H1 (cell line): Measurements from ENCODE around the gene ADAMTS4. TPM values are rescaled to one million over a fixed set of nuclear protein-coding genes. Genes with fewer than 3 reads are reported as not detected.

ENCODE experiments used
- CTCF ChIA-PET: fragments of 300-600 bp; sonication (Branson Sonifier 250); formaldehyde crosslinking; loops from one replicate; lab custom pipeline; 2021; ENCODE audit not compliant: partially characterized antibody; lab: Charles Lee
- POLR2A ChIA-PET: fragments of 300-600 bp; sonication (Branson Sonifier 250); formaldehyde crosslinking; loops from one replicate; lab custom pipeline; 2021; ENCODE audit warnings: inconsistent platforms; ENCODE audit not compliant: partially characterized antibody; lab: Charles Lee
- DNase-seq, 2 experiments: peaks; one replicate each; pipeline versions ENCODE4 v3.0.0 to v3.0.0-alpha.2; 2010 to 2022; ENCODE audit warnings: low spot score in 2 of 2, low read depth in 1 of 2, mixed read lengths in 1 of 2
- FAIRE-seq: peaks from 2 replicates; lab custom pipeline; 2011; peaks lifted over from hg19 to GRCh38; lab: Jason Lieb, UNC
- H2AFZ ChIP-seq: 2 replicates; pipeline ENCODE4 v1.8.1; 2012; ENCODE audit warnings: low read length, inconsistent platforms
- H2AK5ac ChIP-seq: 2 replicates; pipeline ENCODE4 v1.6.1; 2013; ENCODE audit warnings: low read depth, low read length
- H2BK120ac ChIP-seq: replicated peaks from 2 replicates; pipeline ENCODE3; 2013; ENCODE audit warnings: low read depth, low read length, inconsistent platforms
- H2BK12ac ChIP-seq: 2 replicates; pipeline ENCODE4 v1.6.1; 2013; ENCODE audit warnings: low read depth, low read length
- H2BK15ac ChIP-seq: 2 replicates; pipeline ENCODE4 v1.6.1; 2013; ENCODE audit warnings: low read length
- H2BK20ac ChIP-seq: 2 replicates; pipeline ENCODE4 v1.6.1; 2013; ENCODE audit warnings: low read length
- H2BK5ac ChIP-seq: 2 replicates; pipeline ENCODE4 v1.6.1; 2013; ENCODE audit warnings: low read depth, low read length
- H3K14ac ChIP-seq: 2 replicates; pipeline ENCODE4 v1.6.1; 2013; ENCODE audit warnings: inconsistent platforms; ENCODE audit not compliant: insufficient read length
- H3K18ac ChIP-seq: 2 replicates; pipeline ENCODE4 v1.6.1; 2013; ENCODE audit warnings: low read length; ENCODE audit errors: extremely low read depth
- H3K23ac ChIP-seq: 2 replicates; pipeline ENCODE4 v1.6.1; 2013; ENCODE audit warnings: inconsistent platforms; ENCODE audit not compliant: insufficient read length
- H3K23me2 ChIP-seq: 2 replicates; pipeline ENCODE4 v1.6.1; 2013; ENCODE audit warnings: low read depth, low read length
- H3K27ac ChIP-seq: 2 replicates; pipeline ENCODE4 v1.6.1; 2011; ENCODE audit warnings: low read depth, low read length, inconsistent platforms
- H3K27me3 ChIP-seq, 4 experiments: replicated peaks in 1 of 4; 1 replicate in 1 of 4; 2 replicates in 3 of 4; pipeline versions ENCODE4 v1.6.1 to v1.8.1; 2011 to 2013; ENCODE audit warnings: low read length in 3 of 4, mild to moderate bottlenecking in 3 of 4, inconsistent platforms in 2 of 4, mixed read lengths in 2 of 4, moderate library complexity in 1 of 4; ENCODE audit not compliant: control insufficient read depth in 3 of 4, insufficient read depth in 3 of 4; ENCODE audit errors: extremely low read depth in 1 of 4
- H3K36me3 ChIP-seq, 4 experiments: 2 replicates each; pipeline versions ENCODE4 v1.6.1 to v1.8.1; 2011 to 2013; ENCODE audit warnings: mild to moderate bottlenecking in 4 of 4, low read length in 3 of 4, moderate library complexity in 2 of 4, control low read depth in 1 of 4, inconsistent platforms in 1 of 4; ENCODE audit not compliant: insufficient read depth in 4 of 4, control insufficient read depth in 2 of 4
- H3K4ac ChIP-seq: replicated peaks from 2 replicates; pipeline ENCODE3; 2013; ENCODE audit warnings: low read length, low read depth, mixed read lengths, inconsistent platforms; ENCODE audit not compliant: insufficient read length
- H3K4me1 ChIP-seq, 4 experiments: replicated peaks in 1 of 4; 1 replicate in 1 of 4; 2 replicates in 3 of 4; pipeline versions ENCODE4 v1.6.1 to v1.8.1; 2011 to 2013; ENCODE audit warnings: low read length in 3 of 4, inconsistent platforms in 2 of 4, mixed read lengths in 1 of 4; ENCODE audit not compliant: insufficient read depth in 4 of 4, control insufficient read depth in 3 of 4
- H3K4me2 ChIP-seq, 2 experiments: 2 replicates each; pipeline versions ENCODE4 v1.6.1 to v1.8.1; 2011 to 2013; ENCODE audit warnings: low read depth in 2 of 2, low read length in 2 of 2, control low read depth in 1 of 2, inconsistent platforms in 1 of 2, mild to moderate bottlenecking in 1 of 2; ENCODE audit not compliant: insufficient read depth in 1 of 2
- H3K4me3 ChIP-seq, 4 experiments: fragments of 200-600, 300-600 bp in 1 of 4; sonication (generic), shearing (Covaris generic), sonication (Bioruptor Twin) in 1 of 4; 2 replicates each; pipeline versions ENCODE4 v1.5.1 to v1.8.1; 2011 to 2016; ENCODE audit warnings: low read length in 4 of 4, low read depth in 3 of 4, control low read depth in 2 of 4, inconsistent platforms in 2 of 4, mild to moderate bottlenecking in 2 of 4, mixed read lengths in 1 of 4, moderate library complexity in 1 of 4; ENCODE audit not compliant: insufficient read depth in 2 of 4; ENCODE audit errors: extremely low read depth in 1 of 4
- H3K56ac ChIP-seq: replicated peaks from 2 replicates; pipeline ENCODE3; 2013; ENCODE audit warnings: low read depth, mild to moderate bottlenecking, mixed read lengths, low read length, inconsistent platforms; ENCODE audit not compliant: insufficient read length
- H3K79me1 ChIP-seq: 2 replicates; pipeline ENCODE4 v1.6.1; 2013; ENCODE audit warnings: low read depth, low read length, control low read depth
- H3K79me2 ChIP-seq, 2 experiments: 2 replicates each; pipeline versions ENCODE4 v1.6.1 to v1.8.1; 2012 to 2013; ENCODE audit warnings: low read length in 2 of 2, mild to moderate bottlenecking in 2 of 2, inconsistent platforms in 1 of 2; ENCODE audit not compliant: insufficient read depth in 2 of 2, control insufficient read depth in 1 of 2
- H3K9ac ChIP-seq, 4 experiments: replicated peaks in 1 of 4; 1 replicate in 1 of 4; 2 replicates in 3 of 4; pipeline versions ENCODE4 v1.6.1 to v1.8.1; 2011 to 2013; ENCODE audit warnings: low read depth in 3 of 4, low read length in 3 of 4, control low read depth in 2 of 4, mild to moderate bottlenecking in 2 of 4, moderate library complexity in 2 of 4, inconsistent platforms in 1 of 4; ENCODE audit errors: extremely low read depth in 1 of 4
- H3K9me3 ChIP-seq, 2 experiments: 2 replicates each; pipeline versions ENCODE4 v1.6.1 to v1.8.1; 2012 to 2013; ENCODE audit warnings: mild to moderate bottlenecking in 2 of 2, moderate library complexity in 2 of 2, control low read depth in 1 of 2, inconsistent platforms in 1 of 2, low read depth in 1 of 2, low read length in 1 of 2, mixed read lengths in 1 of 2; ENCODE audit not compliant: insufficient read depth in 2 of 2
- H4K20me1 ChIP-seq, 2 experiments: replicated peaks in 1 of 2; 2 replicates each; pipeline versions ENCODE3 to v1.8.1; 2011 to 2013; ENCODE audit warnings: inconsistent platforms in 2 of 2, low read length in 2 of 2, mild to moderate bottlenecking in 1 of 2; ENCODE audit not compliant: insufficient read depth in 2 of 2, control insufficient read depth in 1 of 2
- H4K5ac ChIP-seq: 2 replicates; pipeline ENCODE4 v1.6.1; 2013; ENCODE audit warnings: low read length, low read depth, mixed read lengths, inconsistent platforms; ENCODE audit not compliant: insufficient read length
- H4K8ac ChIP-seq: 2 replicates; pipeline ENCODE4 v1.8.0; 2013; ENCODE audit warnings: mild to moderate bottlenecking, moderate library complexity, low read length, inconsistent platforms; ENCODE audit not compliant: insufficient read depth; ENCODE audit errors: extremely low read depth
- H4K91ac ChIP-seq: replicated peaks from 2 replicates; pipeline ENCODE3; 2013; ENCODE audit warnings: low read length, mixed read lengths, inconsistent platforms; ENCODE audit not compliant: insufficient read length
- BRCA1 ChIP-seq: IDR thresholded peaks from 2 replicates; pipeline ENCODE4 v1.6.1; 2012; ENCODE audit warnings: low read depth, low read length, improper control_type of control experiment
- CHD2 ChIP-seq: IDR thresholded peaks from 2 replicates; pipeline ENCODE4 v1.6.1; 2012; ENCODE audit warnings: low read length, improper control_type of control experiment
- EGR1 ChIP-seq: IDR thresholded peaks from 2 replicates; pipeline ENCODE4 v1.6.1; 2011; ENCODE audit warnings: low read depth, low read length, borderline replicate concordance
- GABPA ChIP-seq: IDR thresholded peaks from 2 replicates; pipeline ENCODE4 v1.6.1; 2011; ENCODE audit warnings: mild to moderate bottlenecking, low read length, moderate library complexity, borderline replicate concordance; ENCODE audit not compliant: insufficient read depth
- HDAC6 ChIP-seq: IDR thresholded peaks from one replicate; pipeline ENCODE4 v1.7.1; 2012; ENCODE audit warnings: low read depth, mild to moderate bottlenecking, inconsistent platforms, low read length, moderate library complexity
- JUN ChIP-seq: IDR thresholded peaks from 2 replicates; pipeline ENCODE4 v1.6.1; 2011; ENCODE audit warnings: low read depth, mild to moderate bottlenecking, improper control_type of control experiment, low read length
- POU5F1 ChIP-seq: IDR thresholded peaks from 2 replicates; pipeline ENCODE4 v1.6.1; 2011; ENCODE audit warnings: low read depth, mild to moderate bottlenecking, low read length, moderate library complexity
- RAD21 ChIP-seq, 2 experiments: IDR thresholded peaks in 1 of 2; conservative IDR thresholded peaks in 1 of 2; 2 replicates each; pipeline ENCODE4 v1.6.1; 2011; ENCODE audit warnings: low read depth in 2 of 2, low read length in 2 of 2, improper control_type of control experiment in 1 of 2, inconsistent platforms in 1 of 2, mild to moderate bottlenecking in 1 of 2, moderate library complexity in 1 of 2
- SP1 ChIP-seq: IDR thresholded peaks from 2 replicates; pipeline ENCODE4 v1.6.1; 2011; ENCODE audit warnings: low read depth, low read length
- WGBS, 2 experiments: shearing (Covaris generic) in 1 of 2; methylation state at CpG; one replicate each; pipeline versions ENCODE4 v1.1.6 to v1.1.7; 2013 to 2015; ENCODE audit warnings: low lambda C conversion rate in 2 of 2, mixed read lengths in 2 of 2, inconsistent platforms in 1 of 2, low coverage in 1 of 2, missing lambda C conversion rate in 1 of 2; ENCODE audit not compliant: insufficient replicate concordance in 2 of 2, insufficient coverage in 1 of 2, insufficient read length in 1 of 2; ENCODE audit errors: extremely low coverage in 1 of 2, missing lambda C conversion rate in 1 of 2; 5-methylcytosine and 5-hydroxymethylcytosine counted together
- polyA plus RNA-seq, 7 experiments: library from polyadenylated mRNA; depleted of rRNA in 3 of 7; stranded (reverse) in 5 of 7; unstranded in 2 of 7; fragments of >200 nt in 5 of 7; fragments of 200-250 nt in 2 of 7; gene quantifications; 1 replicate in 5 of 7; 2 replicates in 1 of 7; 4 replicates in 1 of 7; pipeline versions ENCODE4 v1.2.1 to v1.2.3, GENCODE V29; 2011 to 2013; ENCODE audit warnings: missing spikeins in 2 of 7, mixed read lengths in 2 of 7
- total RNA-seq: library from RNA; stranded (reverse); fragmentation: NEBNext Ultra II Directional; extraction: Animal tissue kit (Norgen Biotek cat#: 25700); gene quantifications from 2 replicates; pipeline ENCODE4 v1.2.1, GENCODE V29; 2021
- TF ChIP-seq, protein P1 (sequence below): IDR thresholded peaks from 2 replicates; pipeline ENCODE4 v1.6.1; 2011; ENCODE audit warnings: low read length, improper control_type of control experiment

ADAMTS4 gene
- total and polyA plus RNA-seq, 2 of the 8 experiments (the other 6 are each of a cell fraction or from before 2014, with no cell fraction given) = 4.6 to 7.2 TPM

DNA sequence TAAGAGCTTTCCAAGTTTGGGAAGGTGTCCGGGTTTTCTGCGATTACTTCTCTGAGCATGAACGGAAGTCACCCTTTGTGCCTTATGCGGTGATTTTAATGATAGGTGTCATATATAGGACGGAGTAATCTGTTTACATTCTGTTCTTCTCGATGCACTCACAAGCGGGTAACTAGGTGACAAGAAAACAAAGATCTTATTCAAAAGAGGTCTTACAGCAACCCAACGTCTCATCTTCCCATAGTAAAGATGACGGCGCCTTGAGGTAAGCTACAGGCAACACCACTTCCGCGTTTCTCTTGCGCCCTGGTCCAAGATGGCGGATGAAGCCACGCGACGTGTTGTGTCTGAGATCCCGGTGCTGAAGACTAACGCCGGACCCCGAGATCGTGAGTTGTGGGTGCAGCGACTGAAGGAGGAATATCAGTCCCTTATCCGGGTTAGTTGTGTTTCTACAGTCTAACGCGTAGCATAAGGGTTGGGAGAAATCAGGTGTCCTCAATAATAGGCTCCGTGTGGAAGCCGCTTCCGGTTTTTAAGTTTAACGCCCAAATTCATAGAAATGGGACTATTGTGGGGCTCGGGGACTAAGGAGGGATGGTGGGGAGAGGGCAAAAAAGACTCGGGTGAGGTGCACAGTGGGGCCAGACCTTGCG lies 45.0 kb downstream of the ADAMTS4 start, which contains the start of gene UFC1:
Gene UFC1 (plus strand): TSS at position 297 of the 656 bp plus-strand sequence. CDS start 20 bp downstream, at position 317.
- peak within 1 kb of the TSS; percentile 98 for H2AFZ ChIP-seq
- peak within 1 kb of the TSS; percentile 98 for H3K27ac ChIP-seq
- H3K36me3 ChIP-seq = peaks cover 2 to 10% (median 6%) of the 10 kb centered on the region in 4 experiments; a peak in 5 of 8 replicates
- H3K79me1 ChIP-seq = no peaks in the 10 kb centered on the region
- H2AK5ac ChIP-seq = peak within 1 kb of the TSS; percentile 75; the same call in 1 of the 2 replicates
- H3K9ac ChIP-seq = peak within 1 kb of the TSS; percentile 93 to 100 (median 99)
- H3K14ac ChIP-seq = peak within 1 kb of the TSS; percentile 50
- H4K91ac ChIP-seq = peak within 1 kb of the TSS; percentile 97
- H3K27me3 ChIP-seq = no peaks in the 10 kb centered on the region
- H3K4me1 ChIP-seq = peaks cover 0 to 7% (median under 1%) of the 10 kb centered on the region in 4 experiments; a peak in 3 of 7 replicates
- no peaks in the 10 kb centered on the region for H3K79me2 ChIP-seq
- H3K23ac ChIP-seq = no peak within 1 kb of the TSS
- peaks cover 6% of the 10 kb centered on the region; the same call in 1 of the 2 replicates for H3K23me2 ChIP-seq
- H3K4me3 ChIP-seq = peak within 1 kb of the TSS; percentile 91 to 99 (median 96)
- H2BK5ac ChIP-seq = peak within 1 kb of the TSS; percentile 99
- H2BK120ac ChIP-seq = peak within 1 kb of the TSS; percentile 94
- ChIA-PET CTCF (interaction anchor here (1.0 to 6.8 kb wide), 5 partner anchors 10 to 57 kb away, joined by 3 to 32 read pairs (median 10); partner anchors contain the start of genes DEDD and PPOX), POLR2A (interaction anchor here (0.7 to 13.6 kb wide), 12 partner anchors 9 to 200 kb away, joined by 3 to 130 read pairs (median 4); partner anchors contain the start of genes ADAMTS4, B4GALT3, DEDD and ITLN2)
- H2BK12ac ChIP-seq = peak within 1 kb of the TSS; percentile 98
- H4K5ac ChIP-seq = peak within 1 kb of the TSS; percentile 100
- H3K4me2 ChIP-seq = peak within 1 kb of the TSS; percentile 82 to 93
- H2BK20ac ChIP-seq = peak within 1 kb of the TSS; percentile 98; the same call in 1 of the 2 replicates
- DNase-seq = peak in 1 of 2 experiments; percentile 80
- H3K4ac ChIP-seq = peak within 1 kb of the TSS; percentile 81
- H4K20me1 ChIP-seq = no peaks in the 10 kb centered on the region
- H2BK15ac ChIP-seq = peak within 1 kb of the TSS; percentile 88; the same call in 1 of the 2 replicates
- no peak for FAIRE-seq
- H4K8ac ChIP-seq = peak within 1 kb of the TSS; percentile 99; the same call in 1 of the 2 replicates
- 2% methylated on average over 33 of the region's 33 CpGs; no CpG with 5 or more reads in 1 of the 2 experiments for WGBS, 2 experiments
- peak within 1 kb of the TSS; percentile 100 for H3K18ac ChIP-seq
- H3K56ac ChIP-seq = peak within 1 kb of the TSS; percentile 96
- no peaks in the 10 kb centered on the region for H3K9me3 ChIP-seq
- TF ChIP-seq JUN = no peak
- TF ChIP-seq HDAC6 = no peak
- TF ChIP-seq, protein P1, sequence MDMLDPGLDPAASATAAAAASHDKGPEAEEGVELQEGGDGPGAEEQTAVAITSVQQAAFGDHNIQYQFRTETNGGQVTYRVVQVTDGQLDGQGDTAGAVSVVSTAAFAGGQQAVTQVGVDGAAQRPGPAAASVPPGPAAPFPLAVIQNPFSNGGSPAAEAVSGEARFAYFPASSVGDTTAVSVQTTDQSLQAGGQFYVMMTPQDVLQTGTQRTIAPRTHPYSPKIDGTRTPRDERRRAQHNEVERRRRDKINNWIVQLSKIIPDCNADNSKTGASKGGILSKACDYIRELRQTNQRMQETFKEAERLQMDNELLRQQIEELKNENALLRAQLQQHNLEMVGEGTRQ = no peak
- peak; percentile 93 for TF ChIP-seq GABPA
- TF ChIP-seq EGR1 = no peak
- TF ChIP-seq POU5F1 = no peak
- no peak for TF ChIP-seq SP1
- TF ChIP-seq CHD2 = peak; percentile 83
- peak; percentile 50; the same call in 1 of the 2 replicates for TF ChIP-seq BRCA1
- no peak for TF ChIP-seq RAD21 (IDR thresholded peaks at IDR 0.05 in 1 of 2, conservative IDR thresholded peaks at IDR 0.05 in 1 of 2; ENCODE audit: low read depth in 2 of 2, low read length in 2 of 2)
